Liver (tissue), 9 donors: ENCODE data around the gene COMMD4. TPM values are rescaled to one million over a fixed set of nuclear protein-coding genes. Genes with fewer than 3 reads are reported as not detected.

Source experiments
- DNase-seq: peaks from one replicate; pipeline ENCODE4 v3.0.0-alpha.2; 2017; ENCODE audit warnings: low spot score
- H3K27ac ChIP-seq, 2 donors: one replicate each; pipeline ENCODE4 v1.7.0; 2013; ENCODE audit warnings: inconsistent platforms in 2 of 2, low read length in 2 of 2, control low read depth in 1 of 2, low read depth in 1 of 2, mild to moderate bottlenecking in 1 of 2
- H3K27me3 ChIP-seq, 4 donors: one replicate each; pipeline versions ENCODE4 v1.6.1 to v1.7.0; 2013; ENCODE audit warnings: low read length in 3 of 4, inconsistent platforms in 1 of 4, mild to moderate bottlenecking in 1 of 4, moderate library complexity in 1 of 4; ENCODE audit not compliant: control insufficient read depth in 4 of 4, insufficient read depth in 4 of 4
- H3K36me3 ChIP-seq, 4 donors: one replicate each; pipeline versions ENCODE4 v1.6.1 to v1.7.0; 2013; ENCODE audit warnings: low read length in 3 of 4, mild to moderate bottlenecking in 3 of 4, low read depth in 1 of 4, moderate library complexity in 1 of 4; ENCODE audit not compliant: control insufficient read depth in 4 of 4, insufficient read depth in 3 of 4
- H3K4me1 ChIP-seq, 4 donors: one replicate each; pipeline versions ENCODE4 v1.6.1 to v1.7.0; 2013; ENCODE audit warnings: low read length in 3 of 4, mild to moderate bottlenecking in 3 of 4, moderate library complexity in 1 of 4; ENCODE audit not compliant: control insufficient read depth in 4 of 4, insufficient read depth in 4 of 4
- H3K4me3 ChIP-seq, 3 donors: one replicate each; pipeline versions ENCODE4 v1.6.1 to v1.7.0; 2013; ENCODE audit warnings: low read length in 3 of 3, control low read depth in 1 of 3, low read depth in 1 of 3, mild to moderate bottlenecking in 1 of 3
- H3K9ac ChIP-seq, 2 donors: one replicate each; pipeline ENCODE4 v1.7.0; 2013; ENCODE audit warnings: low read length in 2 of 2, mild to moderate bottlenecking in 2 of 2, moderate library complexity in 2 of 2, control low read depth in 1 of 2, low read depth in 1 of 2
- H3K9me3 ChIP-seq, 4 donors: one replicate each; pipeline versions ENCODE4 v1.6.1 to v1.7.0; 2013; ENCODE audit warnings: low read length in 3 of 4; ENCODE audit not compliant: control insufficient read depth in 4 of 4
- ATF3 ChIP-seq: IDR thresholded peaks from 2 replicates; pipeline ENCODE4 v1.6.1; 2016; ENCODE audit warnings: antibody characterized with exemption
- CTCF ChIP-seq: fragments of 150-350 bp; IDR thresholded peaks from 2 replicates; pipeline ENCODE4 v1.5.1; 2017; ENCODE audit warnings: improper control_type of control experiment, low read depth, low read length; ENCODE audit not compliant: missing input control
- EGR1 ChIP-seq, 2 donors: IDR thresholded peaks; 2 replicates each; pipeline ENCODE4 v1.6.1; 2016 to 2018; ENCODE audit warnings: antibody characterized with exemption in 2 of 2, low read depth in 2 of 2
- FOXA1 ChIP-seq: IDR thresholded peaks from 2 replicates; pipeline ENCODE4 v1.6.1; 2016; ENCODE audit warnings: antibody characterized with exemption
- FOXA2 ChIP-seq: IDR thresholded peaks from 2 replicates; pipeline ENCODE4 v1.6.1; 2016; ENCODE audit warnings: antibody characterized with exemption
- GABPA ChIP-seq, 2 donors: IDR thresholded peaks in 1 of 2; conservative IDR thresholded peaks in 1 of 2; 2 replicates each; pipeline ENCODE4 v1.6.1; 2016; ENCODE audit warnings: antibody characterized with exemption in 2 of 2, mild to moderate bottlenecking in 1 of 2, moderate library complexity in 1 of 2
- HNF4A ChIP-seq, 2 donors: conservative IDR thresholded peaks; 2 replicates each; pipeline ENCODE4 v1.6.1; 2016; ENCODE audit warnings: antibody characterized with exemption in 2 of 2, mild to moderate bottlenecking in 2 of 2
- HNF4G ChIP-seq: IDR thresholded peaks from 2 replicates; pipeline ENCODE4 v1.6.1; 2016; ENCODE audit warnings: antibody characterized with exemption
- JUND ChIP-seq, 2 donors: IDR thresholded peaks; 2 replicates each; pipeline ENCODE4 v1.6.1; 2016; ENCODE audit warnings: antibody characterized with exemption in 2 of 2
- MAX ChIP-seq: IDR thresholded peaks from 2 replicates; pipeline ENCODE4 v1.6.1; 2016; ENCODE audit warnings: antibody characterized with exemption
- NR2F2 ChIP-seq: IDR thresholded peaks from 2 replicates; pipeline ENCODE4 v1.6.1; 2016; ENCODE audit warnings: antibody characterized with exemption
- RAD21 ChIP-seq, 2 donors: IDR thresholded peaks; 2 replicates each; pipeline ENCODE4 v1.6.1; 2016; ENCODE audit warnings: antibody characterized with exemption in 2 of 2, mild to moderate bottlenecking in 2 of 2
- REST ChIP-seq: IDR thresholded peaks from 2 replicates; pipeline ENCODE4 v1.6.1; 2016; ENCODE audit warnings: antibody characterized with exemption, mild to moderate bottlenecking
- RXRA ChIP-seq, 2 donors: IDR thresholded peaks; 2 replicates each; pipeline ENCODE4 v1.6.1; 2017 to 2018; ENCODE audit warnings: antibody characterized with exemption in 2 of 2, mild to moderate bottlenecking in 1 of 2
- SP1 ChIP-seq: IDR thresholded peaks from 2 replicates; pipeline ENCODE4 v1.6.1; 2018; ENCODE audit warnings: antibody characterized with exemption, mild to moderate bottlenecking
- TAF1 ChIP-seq: conservative IDR thresholded peaks from 2 replicates; pipeline ENCODE4 v1.6.1; 2016; ENCODE audit warnings: antibody characterized with exemption, mild to moderate bottlenecking
- YY1 ChIP-seq: IDR thresholded peaks from 2 replicates; pipeline ENCODE4 v1.6.1; 2016; ENCODE audit warnings: antibody characterized with exemption, mild to moderate bottlenecking
- ZBTB33 ChIP-seq: IDR thresholded peaks from 2 replicates; pipeline ENCODE4 v1.6.1; 2016; ENCODE audit warnings: antibody characterized with exemption
- WGBS: extraction: QIAGEN DNeasy Blood & Tissue Kit; methylation state at CpG from one replicate; pipeline ENCODE4 v1.1.7; 2013; 5-methylcytosine and 5-hydroxymethylcytosine counted together
- polyA plus RNA-seq, 2 donors: library from polyadenylated mRNA; stranded (reverse) in 1 of 2; unstranded in 1 of 2; fragments of 200-250 nt in 1 of 2; fragments of >200 nt in 1 of 2; fragmentation: Nextera tagmentation in 1 of 2; extraction: Ambion mirVana in 1 of 2; gene quantifications; one replicate each; pipeline versions ENCODE4 v1.2.1 to v1.2.3, GENCODE V29; 2013 to 2015
- total RNA-seq, 2 donors: library from RNA; depleted of rRNA; stranded (reverse); fragments of >200 nt; gene quantifications; one replicate each; pipeline ENCODE4 v1.2.3, GENCODE V29; 2014
- donor health status: healthy.
- donor health status: healthy.
- donor health status: healthy.
- donor health status: healthy.
- donor health status: healthy.

Gene COMMD4
- total and polyA plus RNA-seq, 4 donors = 21.2 to 56.0 (median 37.3) TPM

GRCh38 chr15:75306188-75306587 is 29.7 kb upstream of the COMMD4 start:
- peaks cover 0 to 3% (median 1%) of the 10 kb centered on the region in 4 donors for H3K4me1 ChIP-seq
- no peak for DNase-seq
- no peak overlapping the region for H3K9ac ChIP-seq
- H3K4me3 ChIP-seq = no peak overlapping the region
- no peaks in the 10 kb centered on the region for H3K9me3 ChIP-seq
- no peak overlapping the region for H3K27ac ChIP-seq
- H3K36me3 ChIP-seq = no peaks in the 10 kb centered on the region
- no peaks in the 10 kb centered on the region for H3K27me3 ChIP-seq
- TF ChIP-seq ATF3 = no peak
- TF ChIP-seq EGR1 (IDR thresholded peaks at IDR 0.05; ENCODE audit: low read depth in 2 of 2) = no peak
- no peak for TF ChIP-seq CTCF
- TF ChIP-seq REST = no peak
- TF ChIP-seq HNF4G = no peak
- no peak for TF ChIP-seq FOXA2
- no peak for TF ChIP-seq TAF1
- TF ChIP-seq NR2F2 = no peak
- TF ChIP-seq ZBTB33 = no peak
- no peak for TF ChIP-seq GABPA (IDR thresholded peaks at IDR 0.05 in 1 of 2, conservative IDR thresholded peaks at IDR 0.05 in 1 of 2)
- TF ChIP-seq MAX = no peak
- no peak for TF ChIP-seq SP1
- TF ChIP-seq JUND (IDR thresholded peaks at IDR 0.05) = no peak
- TF ChIP-seq FOXA1 = no peak
- no peak for TF ChIP-seq HNF4A (conservative IDR thresholded peaks at IDR 0.05)
- TF ChIP-seq RAD21 (IDR thresholded peaks at IDR 0.05) = no peak
- no peak for TF ChIP-seq RXRA (IDR thresholded peaks at IDR 0.05)
- TF ChIP-seq YY1 = no peak
- 68% methylated on average over 3 of the region's 3 CpGs for WGBS
